ENCODE results near the gene PGAP2.

PGAP2 gene

DNA sequence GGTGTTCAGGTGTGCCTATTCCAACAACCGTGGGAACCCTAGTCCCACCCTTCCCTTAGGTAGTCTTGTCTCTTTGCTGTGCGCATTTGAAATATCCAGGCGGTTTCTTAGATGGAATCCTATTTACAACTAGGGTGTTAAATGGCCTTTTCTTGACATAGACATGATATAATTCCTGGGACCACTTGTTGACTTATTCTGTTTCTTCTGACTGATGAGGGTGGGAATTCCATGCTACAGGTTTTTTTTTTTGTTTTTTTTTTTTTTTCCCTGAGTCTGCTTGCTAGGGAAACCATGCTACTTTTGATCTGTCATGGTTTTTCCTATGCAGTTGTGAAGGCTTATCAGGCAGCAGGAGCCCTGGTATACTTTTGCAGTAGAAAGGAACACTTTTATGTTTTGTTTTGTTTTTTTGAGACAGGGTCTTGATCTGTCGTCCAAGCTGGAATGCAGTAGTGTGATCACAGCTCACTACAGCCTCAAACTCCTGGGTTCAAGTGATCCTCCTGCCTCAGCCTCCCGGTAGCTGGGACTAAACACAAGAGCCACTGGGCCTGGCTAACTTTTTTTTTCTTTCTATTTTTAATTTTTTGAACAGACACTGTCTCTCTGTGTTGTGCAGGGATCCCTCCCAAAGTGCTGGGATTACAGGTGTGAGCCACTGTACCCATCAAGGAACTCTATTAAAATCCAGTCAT, 48.6 kb downstream of the PGAP2 start:
- DNase-seq (ENCODE audit: low spot score): no peak

DNA sequence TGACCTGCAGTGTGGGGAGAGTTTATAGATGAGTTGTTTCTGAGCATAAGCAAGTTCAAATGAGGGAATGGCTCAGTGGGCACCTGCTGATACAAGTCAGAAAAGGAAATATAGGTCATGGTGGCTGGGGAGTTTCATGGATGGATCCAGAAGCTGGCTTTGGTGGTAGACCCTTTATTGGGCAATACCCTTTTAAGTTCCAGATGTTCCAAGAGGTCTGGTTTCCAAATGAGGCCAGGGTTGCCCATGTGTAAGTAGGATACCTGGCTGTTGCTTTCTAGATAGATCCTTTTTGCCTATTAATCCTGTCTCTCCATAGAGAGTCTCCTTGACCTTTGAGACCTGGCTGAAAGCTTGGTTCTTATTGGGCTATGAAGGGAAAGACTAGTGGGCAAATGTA, 49.3 kb downstream of the PGAP2 start:
- no peak for DNase-seq (ENCODE audit: low spot score)

DNA sequence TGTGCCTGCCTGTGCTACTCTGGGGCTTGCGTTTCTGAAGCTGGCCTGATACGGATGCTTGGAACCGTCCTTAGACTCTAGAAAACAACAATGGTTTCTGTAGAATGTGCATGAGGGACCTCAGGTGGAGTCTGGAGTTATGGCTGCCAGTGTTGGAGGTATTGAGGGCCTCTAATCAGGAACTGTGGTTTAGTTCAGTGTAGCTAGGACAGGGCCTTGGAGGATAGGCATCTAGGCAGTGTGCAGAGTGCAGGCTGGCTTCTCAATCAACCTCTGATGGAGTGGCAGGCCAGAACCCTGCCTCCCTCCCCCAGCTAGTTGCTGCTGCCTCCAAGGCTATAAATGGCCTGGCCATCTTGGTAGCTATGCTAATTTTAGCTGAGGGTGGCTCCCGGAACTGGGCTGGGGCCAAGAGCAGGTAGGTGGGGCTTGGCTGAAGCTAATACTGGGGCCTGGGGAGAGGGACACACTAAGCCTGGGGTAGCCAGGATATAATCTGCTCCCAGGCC, 51.1 kb downstream of the PGAP2 start:
- DNase-seq (ENCODE audit: low spot score): no peak

DNA sequence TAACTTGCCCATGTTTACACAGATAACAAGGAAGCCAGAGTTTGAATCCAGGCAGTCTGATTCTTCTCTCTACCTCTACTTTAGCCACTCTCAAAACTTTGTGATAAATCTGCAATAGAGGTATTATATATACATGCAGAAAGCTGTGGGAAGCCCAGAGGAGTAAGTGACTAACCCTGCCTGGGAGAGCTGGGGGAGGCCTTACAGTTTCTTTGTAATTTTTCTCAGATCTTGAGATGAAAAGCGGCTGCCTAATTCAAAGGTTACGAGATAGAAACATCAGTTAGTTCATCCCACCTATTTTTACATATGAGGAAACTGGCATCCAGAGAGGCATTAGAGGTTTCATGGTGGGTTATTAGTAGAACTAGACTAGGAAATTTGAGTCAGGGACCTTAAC, 52.0 kb downstream of the PGAP2 start:
- peak; percentile 60 for DNase-seq (ENCODE audit: low spot score)

DNA sequence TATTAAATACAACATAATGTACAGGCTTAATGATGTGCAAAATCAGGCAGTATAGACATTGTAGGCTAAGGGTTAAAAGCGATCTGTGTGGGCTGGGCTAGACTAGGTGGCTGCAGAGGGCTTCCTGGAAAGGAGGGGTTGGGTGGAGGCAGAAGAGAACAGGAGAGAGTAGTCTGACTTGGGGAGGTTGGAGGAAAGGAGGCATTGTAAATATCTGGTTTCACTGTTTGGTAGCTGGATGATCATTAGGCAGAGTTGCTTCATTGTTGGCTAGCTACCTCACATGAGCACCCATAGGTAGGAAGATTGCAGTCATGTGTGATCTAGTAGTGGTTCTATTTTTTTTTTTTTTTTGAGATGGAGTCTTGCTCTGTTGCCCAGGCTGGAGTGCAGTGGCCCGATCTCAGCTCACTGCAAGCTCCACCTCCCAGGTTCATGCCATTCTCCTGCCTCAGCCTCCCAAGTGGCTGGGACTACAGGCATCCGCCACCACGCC, 52.6 kb downstream of the PGAP2 start:
- peak; percentile 61 for DNase-seq (ENCODE audit: low spot score)

DNA sequence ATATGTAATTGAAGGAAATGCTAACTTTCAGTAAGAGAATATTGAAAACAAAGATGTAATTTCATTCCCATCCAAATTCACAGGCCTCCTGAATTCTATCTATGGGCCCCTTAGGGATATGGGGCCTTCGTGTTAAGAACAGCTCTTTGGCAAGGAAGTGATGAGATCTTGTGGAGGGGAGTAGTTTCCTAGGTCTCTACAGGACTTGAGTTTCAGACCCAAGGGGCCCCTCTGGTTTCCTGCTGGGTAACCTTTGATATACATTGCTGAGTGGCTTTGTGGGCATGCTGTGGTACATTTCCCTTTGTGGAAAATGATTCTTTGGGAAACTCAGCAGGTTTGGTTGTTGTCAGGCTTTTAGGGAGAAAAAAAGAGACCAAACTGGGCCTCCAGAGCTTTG, 53.3 kb downstream of the PGAP2 start:
- DNase-seq (ENCODE audit: low spot score): no peak

DNA sequence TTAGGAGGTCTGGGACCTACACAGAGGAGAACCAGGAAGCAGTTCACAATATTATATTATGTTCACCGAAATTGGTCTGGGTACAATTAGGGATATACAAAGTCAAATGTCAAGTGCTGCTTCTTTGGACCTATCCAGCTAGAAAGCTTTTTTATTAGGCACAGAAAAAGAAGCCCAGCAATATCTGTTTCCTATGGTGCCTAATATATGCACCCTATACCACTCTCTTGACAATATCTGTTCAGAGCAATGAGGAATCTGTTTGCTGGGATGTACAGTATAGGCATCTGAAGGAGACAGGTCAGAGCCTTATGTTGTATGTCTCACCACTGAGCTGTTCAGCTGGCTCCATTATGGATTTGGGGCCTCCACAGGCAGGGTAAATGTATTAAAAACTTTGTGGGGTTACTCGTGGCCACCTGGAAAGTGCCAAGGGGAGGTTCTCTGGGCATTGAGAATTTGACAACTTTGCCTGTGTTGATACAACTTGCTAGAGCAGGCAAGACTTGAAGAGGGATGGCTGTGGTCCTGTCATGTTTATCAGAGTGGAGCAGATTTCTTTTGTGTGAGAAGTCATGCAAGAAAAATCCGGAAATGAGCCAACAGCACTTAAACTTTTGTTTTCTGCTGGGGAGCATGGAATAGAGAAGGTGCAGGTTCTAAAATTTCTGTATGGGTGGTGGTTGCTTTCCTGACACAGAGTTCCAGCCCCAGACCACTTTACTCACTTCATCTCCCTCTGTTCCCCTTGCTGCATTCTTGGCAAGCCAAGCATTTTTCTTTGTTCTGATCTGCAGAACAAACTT, 57.2 kb downstream of the PGAP2 start:
- DNase-seq (ENCODE audit: low spot score): no peak

DNA sequence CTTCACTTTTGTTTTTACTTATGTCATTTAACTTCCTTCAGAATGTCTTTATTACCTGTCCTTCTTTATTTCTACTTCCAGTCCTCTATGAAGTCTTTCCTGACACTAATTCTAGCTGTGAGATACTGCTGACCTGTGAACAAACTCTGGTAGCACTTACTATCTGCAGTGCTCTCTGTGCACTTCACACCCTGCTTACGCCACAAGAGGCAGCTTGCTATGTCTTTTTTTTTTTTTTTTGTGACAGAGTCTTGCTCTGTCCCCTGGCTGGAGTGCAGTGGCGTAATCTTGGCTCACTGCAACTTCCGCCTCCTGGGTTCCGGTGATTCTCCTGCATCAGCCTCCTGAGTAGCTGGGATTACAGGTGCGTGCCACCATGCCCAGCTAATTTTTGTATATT, 57.8 kb downstream of the PGAP2 start:
- no peak for DNase-seq (ENCODE audit: low spot score)

DNA sequence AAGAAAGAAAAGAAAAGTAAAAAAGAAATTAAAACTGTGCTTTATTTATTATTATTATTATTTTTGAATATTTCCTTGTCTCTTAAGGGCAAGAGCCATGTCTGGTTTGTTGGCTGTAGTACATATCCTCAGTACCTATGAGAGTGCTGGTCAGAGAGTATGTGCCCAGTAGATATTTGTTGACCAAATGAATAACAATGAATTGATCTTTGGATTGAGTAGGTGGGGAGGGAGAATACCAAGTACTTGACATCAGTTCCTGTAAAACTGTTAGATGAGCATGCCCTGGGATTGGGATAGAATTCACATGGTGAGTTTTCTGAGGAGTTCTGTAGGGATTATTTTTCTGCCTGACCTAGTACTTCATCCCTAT, 58.5 kb downstream of the PGAP2 start:
- no peak for DNase-seq (ENCODE audit: low spot score)

DNA sequence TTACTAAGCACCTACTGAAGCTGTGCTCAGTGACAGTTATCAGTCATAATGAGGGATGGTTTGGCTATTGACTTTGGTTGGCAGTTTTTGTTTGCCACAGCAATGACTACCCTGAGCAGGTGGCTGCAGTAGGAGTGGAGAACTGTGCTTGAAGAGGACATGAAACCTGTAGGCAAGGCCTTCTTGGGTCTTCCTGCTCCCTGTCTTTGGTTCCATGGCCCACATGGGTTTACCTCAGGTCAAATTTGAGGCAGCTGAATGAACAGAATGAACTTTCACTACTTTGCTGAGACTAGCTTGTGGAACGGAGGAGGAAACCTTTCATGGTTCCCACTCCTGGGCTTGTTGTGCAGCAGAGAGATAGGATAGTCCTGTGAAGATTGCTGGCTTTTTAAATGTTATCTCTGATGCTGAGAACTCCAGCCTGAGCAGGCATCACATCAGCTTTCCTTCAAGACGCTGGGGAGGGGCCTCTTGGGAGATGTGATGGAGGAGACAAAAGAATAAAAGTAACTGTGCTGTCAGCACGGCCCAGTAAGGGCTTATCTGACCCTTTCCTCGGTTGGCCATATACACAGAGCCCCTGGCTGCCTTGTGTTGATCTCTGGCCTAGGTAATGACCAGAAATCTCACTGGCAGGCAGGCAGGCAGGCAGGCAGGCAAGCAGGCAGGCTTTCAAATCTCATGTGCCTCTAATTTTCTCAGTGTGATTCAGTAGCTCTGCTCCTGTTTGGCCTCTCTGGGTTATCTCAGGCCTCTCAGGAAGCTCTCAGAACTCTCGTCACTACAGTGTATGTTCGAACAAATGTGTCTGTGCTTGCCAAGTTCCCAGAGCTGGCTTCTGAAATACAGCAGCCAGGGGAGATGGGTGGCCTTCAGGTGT, 59.1 kb downstream of the PGAP2 start:
- DNase-seq (ENCODE audit: low spot score): no peak

DNA sequence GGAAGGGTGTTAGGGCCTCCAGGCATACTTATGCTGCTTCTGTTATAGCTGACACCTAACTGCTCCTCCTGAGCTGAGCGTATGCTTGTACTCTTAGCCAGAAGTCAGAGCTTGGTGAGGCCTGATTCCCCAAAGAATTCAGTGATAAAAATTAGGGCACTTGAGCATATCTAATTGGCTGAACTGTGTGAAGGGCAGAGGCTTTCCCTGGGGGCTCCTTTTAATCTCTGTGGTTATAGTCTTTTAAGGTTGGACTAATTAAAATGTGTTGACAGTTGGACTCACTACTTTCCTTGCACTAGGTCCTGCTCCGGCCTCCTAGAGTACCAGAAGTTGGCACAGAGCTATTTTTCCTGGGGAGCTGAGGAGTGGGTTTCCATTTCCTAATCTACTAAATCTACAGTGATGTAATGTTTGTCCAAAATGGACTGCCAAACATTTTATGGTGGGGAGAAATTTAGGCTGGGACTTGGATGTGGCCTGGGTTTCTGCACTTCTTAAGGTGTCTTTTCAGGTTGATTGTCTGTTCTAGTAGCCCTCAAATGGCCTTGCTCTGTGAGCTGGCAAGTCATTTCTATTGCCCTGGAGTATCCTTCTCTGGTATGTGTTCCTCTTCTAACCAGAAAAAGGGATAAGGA, 65.5 kb downstream of the PGAP2 start:
- DNase-seq (ENCODE audit: low spot score): no peak

All from CD4-positive, alpha-beta T cell treated with Interleukin-15 for 4 hours (primary cell).